ENCODE measurements around the gene UBC. TPM values are rescaled to one million over a fixed set of nuclear protein-coding genes. Genes with fewer than 3 reads are reported as not detected.
A peak's percentile ranks its signal among the peaks of the same experiment; 100 is the strongest.

Gene UBC
- total RNA-seq, 1 donor from 2014 or later: 778 TPM

DNA sequence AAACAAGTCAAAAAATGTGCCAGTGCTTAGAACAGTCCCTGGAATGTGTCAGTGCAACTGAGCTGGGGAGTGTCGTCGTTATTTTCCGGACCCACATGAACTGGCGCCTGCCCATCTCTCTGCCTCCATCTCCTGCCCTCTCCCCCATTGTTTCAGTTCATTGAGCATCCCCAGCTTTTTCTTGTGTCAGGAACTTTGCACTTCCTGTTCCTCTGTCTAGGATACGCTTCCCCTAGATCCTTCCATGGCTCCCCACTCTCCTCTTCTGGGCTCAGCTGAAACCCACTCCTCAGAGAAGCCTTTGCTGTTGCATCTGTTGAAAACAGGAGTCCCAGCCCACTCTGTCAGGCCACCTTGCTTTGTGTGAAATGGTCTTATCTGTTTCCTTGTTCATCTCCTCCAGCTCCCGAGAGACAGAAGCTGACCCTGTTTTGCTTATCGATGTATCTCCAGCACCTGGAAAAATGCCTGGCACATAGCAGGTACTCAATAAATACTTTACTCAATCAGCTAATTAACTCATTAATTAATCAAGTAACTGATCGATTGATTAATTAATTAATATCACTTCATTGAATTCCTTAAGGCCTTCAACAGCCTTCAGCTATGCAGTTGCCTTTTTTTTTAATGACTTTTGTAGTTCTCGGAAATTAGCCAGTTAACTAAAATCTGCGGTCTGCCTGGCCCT, 48.1 kb downstream of the UBC start:
- Mint-ChIP-seq H3K4me3 (no peak overlapping the region), H3K27me3 (peaks cover 13% of the 10 kb centered on the region), H3K36me3 (ENCODE audit: low read depth) (no peaks in the 10 kb centered on the region), H3K27ac (no peak overlapping the region), H3K4me1 (peaks cover 26% of the 10 kb centered on the region), H3K9me3 (no peaks in the 10 kb centered on the region)
- no peak for DNase-seq
- intact Hi-C loops (cut with micrococcal nuclease): loop anchor here (10.0 kb wide), 1 partner anchor 92 kb away; no protein-coding TSS in a partner anchor

DNA sequence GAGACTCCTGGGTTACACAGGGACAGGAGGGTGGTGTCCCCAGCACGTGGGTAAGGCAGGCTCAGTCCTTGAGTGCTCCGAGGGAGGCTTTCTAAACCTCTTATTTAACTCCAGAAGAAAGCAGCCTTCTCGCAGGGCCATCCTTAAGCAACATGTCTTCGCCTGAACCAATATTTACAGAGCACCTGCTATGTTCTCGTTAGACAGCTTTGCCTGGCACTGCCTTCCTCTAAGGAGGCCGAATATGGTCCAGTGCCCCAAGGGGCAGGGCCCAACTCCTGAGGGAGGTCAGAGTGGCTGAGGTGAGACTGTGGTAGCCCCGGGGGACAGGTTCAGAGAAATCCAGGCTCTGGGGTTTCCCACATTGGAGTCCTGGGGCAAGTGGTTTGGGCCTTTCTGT, 48.7 kb downstream of the UBC start:
- Mint-ChIP-seq H3K36me3 (ENCODE audit: low read depth) (no peaks in the 10 kb centered on the region), H3K27me3 (peaks cover 13% of the 10 kb centered on the region), H3K4me3 (no peak overlapping the region), H3K27ac (no peak overlapping the region), H3K9me3 (no peaks in the 10 kb centered on the region), H3K4me1 (peaks cover 26% of the 10 kb centered on the region)
- intact Hi-C loops (cut with micrococcal nuclease): loop anchor here (10.0 kb wide), 1 partner anchor 91 kb away; no protein-coding TSS in a partner anchor
- no peak for DNase-seq

DNA sequence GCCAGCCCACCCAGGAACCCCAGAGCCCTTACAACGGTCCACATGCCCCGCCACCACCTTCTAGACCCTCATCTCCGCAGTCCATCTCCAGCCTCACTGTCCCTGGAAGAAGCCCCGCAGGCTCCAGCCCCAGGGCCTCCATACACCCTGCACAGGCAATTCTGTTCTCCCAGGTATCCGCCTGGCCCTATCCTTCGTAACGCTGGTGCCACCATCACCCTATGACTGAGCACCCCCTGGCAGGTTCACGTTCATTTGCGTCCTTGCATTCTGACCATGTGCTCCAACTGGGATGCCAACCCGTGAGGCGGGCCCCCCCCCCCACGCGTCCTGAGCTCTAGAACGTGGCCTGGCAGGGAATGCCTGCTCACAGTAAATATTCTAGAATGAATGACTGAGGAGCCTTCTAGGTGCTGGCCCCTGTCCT, 50.1 kb downstream of the UBC start:
- intact Hi-C loops (cut with micrococcal nuclease): loop anchor here (5.0 to 10.0 kb wide), 3 partner anchors 33 to 297 kb away; partner anchors contain the start of gene NCOR2
- no peak for DNase-seq
- peak overlapping the region; percentile 81 for H3K4me3 Mint-ChIP-seq
- H3K27ac Mint-ChIP-seq: peak overlapping the region; percentile 95
- H3K4me1 Mint-ChIP-seq: peaks cover 25% of the 10 kb centered on the region
- H3K27me3 Mint-ChIP-seq: peaks cover 12% of the 10 kb centered on the region
- H3K9me3 Mint-ChIP-seq: no peaks in the 10 kb centered on the region
- H3K36me3 Mint-ChIP-seq (ENCODE audit: low read depth): peaks cover 2% of the 10 kb centered on the region

DNA sequence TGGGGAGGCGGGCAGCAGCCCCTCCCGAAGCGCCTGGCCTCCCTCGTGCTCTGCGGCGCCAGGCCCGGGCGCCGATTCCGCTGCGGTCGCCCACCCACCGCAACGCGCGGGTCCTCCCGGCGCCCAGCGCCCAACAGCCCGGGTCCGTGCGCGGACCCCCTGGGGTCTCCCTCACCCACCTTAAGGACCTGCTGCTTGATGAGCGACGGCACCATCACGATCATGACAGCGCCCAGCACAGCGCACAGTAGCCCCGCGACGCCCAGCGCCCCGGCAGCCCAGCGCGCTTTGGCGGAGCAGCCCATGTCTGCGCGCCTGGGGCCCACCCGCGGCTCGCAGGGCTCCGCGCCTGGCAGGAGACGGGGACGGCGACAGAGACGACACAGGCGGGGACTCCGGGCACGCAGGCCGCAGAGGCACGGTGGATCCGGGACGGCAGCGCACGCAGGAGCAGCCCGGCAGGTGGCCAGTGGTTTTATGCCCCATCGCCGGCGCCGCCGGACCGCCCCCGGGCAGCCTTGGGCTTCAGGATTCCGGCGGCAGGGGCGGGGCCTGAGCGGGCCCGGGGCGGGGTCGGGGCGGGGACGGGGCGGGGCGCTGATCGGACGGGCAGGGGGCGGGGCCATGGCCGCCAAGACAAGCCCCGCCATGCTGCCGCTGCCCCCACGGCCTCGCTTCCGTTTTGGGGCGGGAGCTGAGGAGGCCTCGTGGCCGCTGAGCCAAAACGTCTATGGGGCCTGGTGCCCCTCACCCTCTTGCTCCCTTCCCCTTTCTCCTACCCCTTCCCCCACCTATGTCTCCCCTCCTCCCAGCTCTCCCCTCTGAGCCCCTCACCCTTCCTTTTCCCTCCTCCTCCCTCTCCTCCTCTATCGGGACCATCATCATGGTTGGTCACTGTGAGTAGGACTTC, 50.8 kb downstream of the UBC start, which contains the start of gene SCARB1:
TSS of gene SCARB1 (minus strand) at position 449 of the 910 bp plus-strand sequence. CDS start at position 305, 144 bp downstream.
- DNase-seq: peak; percentile 92
- Mint-ChIP-seq H3K27ac (peak within 1 kb of the TSS; percentile 95), H3K36me3 (ENCODE audit: low read depth) (peaks cover 2% of the 10 kb centered on the region), H3K4me1 (peaks cover 18% of the 10 kb centered on the region), H3K9me3 (no peaks in the 10 kb centered on the region), H3K27me3 (peaks cover 7% of the 10 kb centered on the region), H3K4me3 (peak within 1 kb of the TSS; percentile 84)
- intact Hi-C loops (cut with micrococcal nuclease): loop anchor here (5.0 to 10.0 kb wide), 3 partner anchors 34 to 296 kb away; partner anchors contain the start of gene NCOR2

DNA sequence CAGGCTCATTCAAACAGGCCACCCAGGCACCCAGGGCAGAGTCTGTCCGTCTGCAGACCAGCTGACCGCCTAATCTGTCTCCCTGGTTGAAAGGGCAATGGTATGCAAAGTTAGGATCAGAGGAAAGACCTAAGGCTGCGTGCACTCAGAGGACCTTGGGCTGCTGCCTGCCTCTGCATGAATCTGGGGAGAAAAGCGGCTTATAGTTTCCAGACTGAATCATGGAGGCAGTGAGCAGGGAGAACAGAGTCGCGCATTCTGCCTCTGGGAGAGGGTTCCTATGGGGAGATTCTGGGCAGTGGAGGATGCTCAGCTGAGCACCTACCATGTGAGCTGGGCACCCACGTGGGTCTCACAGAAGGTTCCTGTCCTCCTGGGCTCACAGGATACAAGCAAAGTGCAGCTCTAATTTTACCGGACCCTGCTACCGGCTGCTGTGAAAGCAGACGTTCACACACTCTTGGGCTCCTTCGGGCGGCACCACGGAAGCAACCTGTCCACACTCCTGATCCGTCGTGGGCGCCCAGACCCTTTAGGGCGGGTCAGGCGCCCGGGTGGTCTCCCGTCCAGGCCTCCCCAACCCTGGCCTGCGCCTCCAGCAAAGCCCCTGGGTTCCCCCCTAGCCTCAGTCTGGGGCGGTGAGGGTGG, 51.6 kb downstream of the UBC start:
- DNase-seq: peak; percentile 69
- Mint-ChIP-seq H3K4me3 (peak overlapping the region; percentile 84), H3K27ac (peak overlapping the region; percentile 74), H3K4me1 (peaks cover 18% of the 10 kb centered on the region), H3K36me3 (ENCODE audit: low read depth) (peaks cover 2% of the 10 kb centered on the region), H3K27me3 (peaks cover 4% of the 10 kb centered on the region), H3K9me3 (no peaks in the 10 kb centered on the region)
- intact Hi-C loops (cut with micrococcal nuclease): loop anchor here (5.0 to 10.0 kb wide), 3 partner anchors 34 to 296 kb away; partner anchors contain the start of gene NCOR2

DNA sequence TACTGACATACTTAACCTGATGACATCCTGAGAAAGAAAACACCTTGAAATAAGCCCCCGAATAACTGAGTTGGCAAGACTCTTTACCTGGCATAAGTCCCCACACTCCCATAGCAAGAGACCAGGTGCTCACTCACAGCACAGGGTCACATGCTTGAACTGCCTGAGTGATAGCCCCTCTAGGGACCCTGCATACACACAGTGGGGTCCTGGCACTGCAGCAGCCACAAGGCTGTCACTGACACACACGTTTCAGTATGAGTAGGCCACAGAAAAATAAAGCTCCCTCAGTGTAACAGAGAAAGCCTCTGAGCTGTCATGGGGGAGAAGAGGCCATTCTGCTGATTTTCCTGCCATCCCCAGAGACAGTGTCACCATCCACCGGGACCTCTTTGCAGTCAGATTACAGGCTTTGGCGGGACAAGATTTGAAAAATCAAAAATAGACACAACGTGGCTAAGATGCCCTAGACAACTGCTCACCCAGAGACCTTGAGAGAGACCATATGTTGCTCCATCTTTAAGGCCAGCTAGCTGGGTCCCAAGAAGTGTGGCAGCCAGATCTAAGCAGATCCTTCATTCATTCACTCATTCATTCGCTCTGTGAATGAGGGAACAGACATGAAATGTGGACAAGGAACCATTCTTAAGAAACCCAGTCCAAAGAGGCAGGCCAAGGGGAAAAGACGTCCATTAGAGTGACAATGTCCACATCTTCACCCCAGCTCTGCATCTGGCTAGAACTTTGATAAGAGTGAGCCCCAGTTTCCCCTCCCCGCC, 52.4 kb downstream of the UBC start:
- Mint-ChIP-seq H3K36me3 (ENCODE audit: low read depth) (peaks cover 2% of the 10 kb centered on the region), H3K27ac (no peak overlapping the region), H3K27me3 (peaks cover 4% of the 10 kb centered on the region), H3K4me3 (peak overlapping the region; percentile 84), H3K4me1 (peaks cover 18% of the 10 kb centered on the region), H3K9me3 (no peaks in the 10 kb centered on the region)
- intact Hi-C loops (cut with micrococcal nuclease): loop anchor here (5.0 to 10.0 kb wide), 3 partner anchors 35 to 295 kb away; partner anchors contain the start of gene NCOR2
- no peak for DNase-seq

Other genes with a start within 250 kb of the UBC start
- gene SCARB1, start 50.8 kb downstream of the UBC start, total RNA-seq: 23.8 and 25.6 TPM in 2 replicates
- gene DHX37, start 74.5 kb upstream of the UBC start, total RNA-seq: 52.4 and 53.0 TPM in 2 replicates
- 37.4 and 38.1 TPM in 2 replicates for gene BRI3BP, start 79.0 kb upstream of the UBC start, total RNA-seq
- 24.7 and 26.7 TPM in 2 replicates for gene AACS, start 150.8 kb upstream of the UBC start, total RNA-seq